HepG2 (cell line): Measurements from ENCODE around the gene TEX19. TPM values are rescaled to one million over a fixed set of nuclear protein-coding genes. Genes with fewer than 3 reads are reported as not detected.
A peak's percentile ranks its signal among the peaks of the same experiment; 100 is the strongest.
"Not testable (repeated sequence)": the region's sequence is repeated elsewhere in the genome, so short reads cannot be mapped to it uniquely, and the experiment has no call there.

Experiments used
- ATAC-seq: fragments of 200-7000 bp; cut with Tn5 transposase; 3 replicates; pipeline ENCODE4 v1.9.1; 2020; ENCODE audit warnings: mild to moderate bottlenecking, moderate library complexity
- BruUV-seq: library from RNA; stranded (reverse); fragments of 400-500 nt; replicated peaks from 2 replicates; lab custom pipeline; 2021; lab: Mats Ljungman, UMichigan
- CTCF ChIA-PET: fragments of 300-600 bp; formaldehyde crosslinking; extraction: SDS; loops from one replicate; lab custom pipeline; 2021; ENCODE audit warnings: low total read pairs, inconsistent platforms, low intra/inter-chr PET ratio; lab: Yijun Ruan, JAX
- POLR2A ChIA-PET: fragments of 350-600 bp; sonication (Branson Sonifier 250); formaldehyde crosslinking; loops from one replicate; lab custom pipeline; 2020; ENCODE audit warnings: antibody characterized with exemption, inconsistent platforms; lab: Yijun Ruan, JAX
- DNase-seq: peaks from one replicate; pipeline ENCODE4 v3.0.0-alpha.2; 2015; ENCODE audit warnings: low spot score
- FAIRE-seq: peaks from 3 replicates; lab custom pipeline; 2011; peaks lifted over from hg19 to GRCh38; lab: Jason Lieb, UNC
- H2AFZ ChIP-seq: one replicate; pipeline ENCODE4 v1.6.1; 2011; ENCODE audit warnings: low read length, inconsistent platforms
- H3K27ac ChIP-seq: fragments of 300-600 bp; 3 replicates; pipeline ENCODE4 v1.8.0; 2011; ENCODE audit warnings: mixed run types, mild to moderate bottlenecking, mixed read lengths, low read length, inconsistent platforms; ENCODE audit not compliant: insufficient read depth; ENCODE audit errors: extremely low read length
- H3K27me3 ChIP-seq, 2 experiments: fragments of 200-600 bp in 1 of 2; 2 replicates in 1 of 2; 3 replicates in 1 of 2; pipeline versions ENCODE4 v1.6.0 to v1.8.0; 2011; ENCODE audit warnings: low read length in 2 of 2, mild to moderate bottlenecking in 2 of 2, moderate library complexity in 2 of 2, inconsistent platforms in 1 of 2; ENCODE audit not compliant: insufficient read depth in 2 of 2, control insufficient read depth in 1 of 2
- H3K36me3 ChIP-seq, 2 experiments: fragments of 200-600 bp in 1 of 2; replicated peaks in 1 of 2; 2 replicates in 1 of 2; 3 replicates in 1 of 2; pipeline versions ENCODE4 v1.5.1 to v1.8.0; 2011; ENCODE audit warnings: low read length in 2 of 2, inconsistent platforms in 1 of 2; ENCODE audit not compliant: insufficient read depth in 2 of 2, control insufficient read depth in 1 of 2
- H3K4me1 ChIP-seq: 2 replicates; pipeline ENCODE4 v1.5.1; 2012; ENCODE audit warnings: low read length, inconsistent platforms; ENCODE audit not compliant: insufficient read depth
- H3K4me2 ChIP-seq: 2 replicates; pipeline ENCODE4 v1.6.0; 2011; ENCODE audit warnings: low read depth, low read length, inconsistent platforms
- H3K4me3 ChIP-seq, 3 experiments: fragments of 200-600 bp in 1 of 3; sonication (generic), shearing (Covaris generic) in 1 of 3; replicated peaks in 1 of 3; 2 replicates each; pipeline ENCODE4 v1.5.1; 2011 to 2016; ENCODE audit warnings: low read length in 3 of 3, inconsistent platforms in 2 of 3, low read depth in 2 of 3, mild to moderate bottlenecking in 2 of 3, control low read depth in 1 of 3, mixed read lengths in 1 of 3; ENCODE audit not compliant: insufficient read depth in 1 of 3
- H3K79me2 ChIP-seq: one replicate; pipeline ENCODE4 v1.6.1; 2011; ENCODE audit warnings: low read length, inconsistent platforms; ENCODE audit not compliant: insufficient read depth
- H3K9ac ChIP-seq: 2 replicates; pipeline ENCODE4 v1.6.0; 2011; ENCODE audit warnings: mild to moderate bottlenecking, low read depth, low read length, inconsistent platforms; ENCODE audit not compliant: insufficient read depth
- H3K9me3 ChIP-seq: 2 replicates; pipeline ENCODE4 v1.5.1; 2012; ENCODE audit warnings: mild to moderate bottlenecking, low read length
- H4K20me1 ChIP-seq: 2 replicates; pipeline ENCODE4 v1.6.0; 2011; ENCODE audit warnings: inconsistent platforms, mild to moderate bottlenecking, low read length, moderate library complexity; ENCODE audit not compliant: insufficient read depth
- KDM5B ChIP-seq: sonication (generic); formaldehyde crosslinking; IDR thresholded peaks from 2 replicates; pipeline ENCODE4 v1.4.0; 2020; ENCODE audit warnings: missing genetic modification reagents, mild to moderate bottlenecking, borderline replicate concordance
- RXRB ChIP-seq: IDR thresholded peaks from 2 replicates; pipeline ENCODE4 v1.6.1; 2016; ENCODE audit warnings: borderline replicate concordance, missing genetic modification reagents, missing compliant biosample characterization
- ZNF121 ChIP-seq: sonication (generic); formaldehyde crosslinking; IDR thresholded peaks from 2 replicates; pipeline ENCODE4 v1.5.0; 2020; ENCODE audit warnings: mild to moderate bottlenecking, missing genetic modification reagents
- ZNF354B ChIP-seq: sonication (generic); formaldehyde crosslinking; IDR thresholded peaks from 2 replicates; pipeline ENCODE4 v1.8.0; 2022; ENCODE audit warnings: mild to moderate bottlenecking, missing genetic modification reagents
- WGBS: methylation state at CpG from one replicate; pipeline ENCODE4 v1.1.6; 2017; ENCODE audit warnings: low lambda C conversion rate; 5-methylcytosine and 5-hydroxymethylcytosine counted together
- in situ Hi-C: cut with HindIII; loops from 2 replicates; pipeline ENCODE4 v1.10.0; 2017; ENCODE audit warnings: low pct_unique_long_range_greater_than_20kb; ENCODE audit not compliant: extremely low pct_ligation_motif_present
- intact Hi-C: fragments of 100-400 bp; cut with micrococcal nuclease; formaldehyde crosslinking; loops from one replicate; pipeline ENCODE4 v1.10.0; 2022; ENCODE audit not compliant: unreplicated experiment
- polyA plus RNA-seq, 8 experiments: library from polyadenylated mRNA; depleted of rRNA in 3 of 8; stranded (reverse) in 7 of 8; unstranded in 1 of 8; fragments of >200 nt; fragmentation: Illumina TruSeq in 4 of 8; extraction: Trizol in 4 of 8; gene quantifications; 2 replicates each; pipeline versions ENCODE4 v1.2.1 to v1.2.3, GENCODE V29; 2011 to 2016; ENCODE audit warnings: low read depth in 4 of 8, missing spikeins in 1 of 8, mixed read lengths in 1 of 8; ENCODE audit not compliant: insufficient read depth in 1 of 8
- total RNA-seq, 5 experiments: library from RNA; depleted of rRNA; stranded (reverse); fragments of >200 nt; fragmentation: Illumina TruSeq; extraction: Trizol; gene quantifications; 2 replicates each; pipeline ENCODE4 v1.2.3, GENCODE V29; 2016; ENCODE audit warnings: low read depth in 1 of 5

Gene TEX19
- total and polyA plus RNA-seq, 2 of the 13 experiments (the other 11 are each of a cell fraction or from before 2014, with no cell fraction given): 1.3 to 6.0 TPM

DNA sequence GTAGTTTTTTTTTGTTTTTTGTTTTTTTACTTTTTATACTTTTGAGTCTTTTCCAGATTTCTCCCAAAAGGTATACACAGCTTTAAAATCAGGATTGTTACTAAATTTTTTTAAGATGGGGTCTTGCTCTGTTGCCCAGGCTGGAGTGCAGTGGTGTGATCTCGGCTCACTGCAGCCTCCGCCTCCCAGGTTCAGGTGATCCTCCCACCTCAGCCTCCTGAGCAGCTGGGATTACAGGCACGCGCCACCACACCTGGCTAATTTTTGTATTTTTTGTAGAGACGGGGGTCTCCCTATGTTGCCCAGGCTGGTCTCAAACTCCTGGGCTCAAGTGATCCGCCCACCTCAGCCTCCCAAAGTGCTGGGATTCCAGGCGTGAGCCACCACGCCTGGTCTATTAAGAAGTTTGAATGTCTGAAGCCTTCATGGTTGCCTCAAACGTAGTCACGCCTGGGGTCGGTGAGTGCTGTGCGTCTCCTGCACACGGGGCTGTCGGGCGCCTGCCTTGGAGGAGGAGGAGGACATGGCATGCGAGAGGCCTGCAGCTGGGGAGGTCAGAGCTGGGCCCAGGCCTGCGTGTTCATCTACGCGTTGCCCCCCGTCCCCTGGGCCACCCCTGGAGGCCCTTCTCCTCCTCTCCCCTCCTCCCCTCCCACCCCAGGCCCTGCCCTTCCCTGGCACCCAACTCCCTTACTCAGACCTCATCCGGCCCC lies 23.3 kb downstream of the TEX19 start:
- peaks cover 63% of the 10 kb centered on the region for H3K4me1 ChIP-seq
- WGBS: 67% methylated on average over 21 of the region's 21 CpGs
- not testable (repeated sequence) for DNase-seq, H3K27ac ChIP-seq, ATAC-seq, H3K4me2 ChIP-seq, FAIRE-seq, H3K79me2 ChIP-seq, H3K4me3 ChIP-seq, H2AFZ ChIP-seq, H3K36me3 ChIP-seq
- peaks cover 8 to 50% of the 10 kb centered on the region in 2 experiments; a peak in 4 of 5 replicates for H3K27me3 ChIP-seq
- POLR2A ChIA-PET: interaction anchor here (0.7 to 0.9 kb wide), 2 partner anchors 11 to 12 kb away, joined by 3 read pairs; no protein-coding TSS in a partner anchor
- 0 out of 2 replicates have a peak, but pooled peaks have one; percentile 62 for TF ChIP-seq ZNF354B (CRISPR knock-in tag)
- peak; percentile 83 for TF ChIP-seq ZNF121 (CRISPR knock-in tag)
- TF ChIP-seq, all 625 proteins: peak for 2; not testable (repeated sequence) for 623
- in situ Hi-C loops, CTCF ChIA-PET, H3K9me3 ChIP-seq, H4K20me1 ChIP-seq, BruUV-seq, H3K9ac ChIP-seq, intact Hi-C loops: not testable (repeated sequence)

DNA sequence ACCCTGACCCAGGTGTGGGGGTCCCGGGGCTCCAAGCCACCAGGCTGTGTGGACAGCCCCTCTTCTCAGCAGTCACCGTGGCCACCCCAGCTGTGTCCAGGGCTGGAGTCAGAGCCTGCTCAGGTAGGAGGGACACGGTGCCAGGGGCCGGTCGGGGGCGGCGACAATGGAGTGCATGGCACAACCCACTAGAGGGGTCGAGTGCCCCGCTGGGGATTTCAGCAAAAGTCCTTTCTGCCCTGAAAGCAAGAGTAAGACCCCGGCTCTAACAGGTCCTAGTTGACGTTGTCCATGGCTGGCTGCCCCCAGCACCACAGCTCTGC lies 23.8 kb downstream of the TEX19 start:
- no peaks in the 10 kb centered on the region for H3K9me3 ChIP-seq
- no peak for FAIRE-seq
- H3K79me2 ChIP-seq: no peaks in the 10 kb centered on the region
- in situ Hi-C loops: no loop called here
- 60% methylated on average over 9 of the region's 11 CpGs for WGBS
- H4K20me1 ChIP-seq: no peaks in the 10 kb centered on the region
- H3K4me3 ChIP-seq: no peak overlapping the region
- intact Hi-C loops: no loop called here
- no peak overlapping the region for H2AFZ ChIP-seq
- peaks cover 63% of the 10 kb centered on the region for H3K4me1 ChIP-seq
- H3K27me3 ChIP-seq: peaks cover 10 to 55% of the 10 kb centered on the region in 2 experiments; a peak in 4 of 5 replicates
- H3K9ac ChIP-seq: no peak overlapping the region
- POLR2A ChIA-PET: interaction anchor here (0.9 kb wide), 1 partner anchor 12 kb away, joined by 3 read pairs; no protein-coding TSS in a partner anchor
- no peak for TF ChIP-seq KDM5B
- no peak for TF ChIP-seq RXRB
- H3K4me2 ChIP-seq: no peak overlapping the region
- H3K36me3 ChIP-seq: no peaks in the 10 kb centered on the region
- DNase-seq: no peak
- no TSS peak for BruUV-seq
- H3K27ac ChIP-seq: no peak overlapping the region
- no peak for ATAC-seq
- CTCF ChIA-PET: no interaction called here
